ENCODE data around the gene ENTREP3. TPM values are rescaled to one million over a fixed set of nuclear protein-coding genes. Genes with fewer than 3 reads are reported as not detected.

The ENTREP3 gene
- total and polyA plus RNA-seq, 2 donors from 2014 or later, result 19.8 to 22.8 TPM

- FAIRE-seq (no peak), DNase-seq (peak in 1 of 5 donors; percentile 56)
- Histone ChIP-seq H3K4me1 (ENCODE audit: control insufficient read depth in 2 of 3, insufficient read depth in 2 of 3, low read depth in 1 of 3, low read length in 3 of 3) (no peaks in the 10 kb centered on the region), H3K9me3 (ENCODE audit: control insufficient read depth in 2 of 3, insufficient read depth in 1 of 3, low read length in 3 of 3) (no peaks in the 10 kb centered on the region), H3K4me3 (ENCODE audit: low read length in 3 of 3) (no peak overlapping the region), H3K27me3 (ENCODE audit: control insufficient read depth, insufficient read depth, low read length) (no peaks in the 10 kb centered on the region), H3K36me3 (ENCODE audit: control insufficient read depth in 2 of 3, insufficient read depth in 3 of 3, low read length in 3 of 3) (no peaks in the 10 kb centered on the region), H3K27ac (ENCODE audit: low read depth in 2 of 2, low read length in 2 of 2) (no peak overlapping the region), H3K9ac (ENCODE audit: low read length in 3 of 3) (no peak overlapping the region)
- TF ChIP-seq CTCF (IDR thresholded peaks at IDR 0.05; ENCODE audit: borderline replicate concordance, extremely low read depth, insufficient read depth), result no peak
- intact Hi-C loops (cut with DNase I), result no loop called here
These were observed 54.4 kb downstream of the ENTREP3 start for GRCh38 chr1:155200920-155201319.

- Histone ChIP-seq H3K9me3 (ENCODE audit: control insufficient read depth in 2 of 3, insufficient read depth in 1 of 3, low read length in 3 of 3) (no peaks in the 10 kb centered on the region), H3K36me3 (ENCODE audit: control insufficient read depth in 2 of 3, insufficient read depth in 3 of 3, low read length in 3 of 3) (no peaks in the 10 kb centered on the region), H3K9ac (ENCODE audit: low read length in 3 of 3) (no peak overlapping the region), H3K4me1 (ENCODE audit: control insufficient read depth in 2 of 3, insufficient read depth in 2 of 3, low read depth in 1 of 3, low read length in 3 of 3) (no peaks in the 10 kb centered on the region), H3K4me3 (ENCODE audit: low read length in 3 of 3) (no peak overlapping the region), H3K27me3 (ENCODE audit: control insufficient read depth, insufficient read depth, low read length) (no peaks in the 10 kb centered on the region), H3K27ac (ENCODE audit: low read depth in 2 of 2, low read length in 2 of 2) (no peak overlapping the region)
- FAIRE-seq, result no peak
- DNase-seq, result peak in 1 of 5 donors; percentile 22
- no peak for TF ChIP-seq CTCF (IDR thresholded peaks at IDR 0.05; ENCODE audit: borderline replicate concordance, extremely low read depth, insufficient read depth)
- intact Hi-C loops (cut with DNase I), result no loop called here
These were observed 55.5 kb downstream of the ENTREP3 start for GRCh38 chr1:155199792-155200191.

- no peaks in the 10 kb centered on the region for H3K27me3 ChIP-seq (ENCODE audit: control insufficient read depth, insufficient read depth, low read length)
- intact Hi-C loops (cut with DNase I), result no loop called here
- no peak for TF ChIP-seq CTCF (IDR thresholded peaks at IDR 0.05; ENCODE audit: borderline replicate concordance, extremely low read depth, insufficient read depth)
- DNase-seq (peak in 1 of 5 donors; percentile 18), FAIRE-seq (no peak)
- H3K36me3 ChIP-seq (ENCODE audit: control insufficient read depth in 2 of 3, insufficient read depth in 3 of 3, low read length in 3 of 3), result no peaks in the 10 kb centered on the region
- H3K4me1 ChIP-seq (ENCODE audit: control insufficient read depth in 2 of 3, insufficient read depth in 2 of 3, low read depth in 1 of 3, low read length in 3 of 3), result peaks cover 0 to 6% (median 0%) of the 10 kb centered on the region in 3 donors
- no peaks in the 10 kb centered on the region for H3K9me3 ChIP-seq (ENCODE audit: control insufficient read depth in 2 of 3, insufficient read depth in 1 of 3, low read length in 3 of 3)
- no peak overlapping the region for H3K9ac ChIP-seq (ENCODE audit: low read length in 3 of 3)
- no peak overlapping the region for H3K27ac ChIP-seq (ENCODE audit: low read depth in 2 of 2, low read length in 2 of 2)
- no peak overlapping the region for H3K4me3 ChIP-seq (ENCODE audit: low read length in 3 of 3)
These were observed 56.8 kb downstream of the ENTREP3 start for GRCh38 chr1:155198547-155198906.

- DNase-seq (peak in 1 of 5 donors; percentile 28), FAIRE-seq (no peak)
- Histone ChIP-seq H3K4me1 (ENCODE audit: control insufficient read depth in 2 of 3, insufficient read depth in 2 of 3, low read depth in 1 of 3, low read length in 3 of 3) (peaks cover 0 to 7% (median 0%) of the 10 kb centered on the region in 3 donors), H3K9ac (ENCODE audit: low read length in 3 of 3) (no peak overlapping the region), H3K27me3 (ENCODE audit: control insufficient read depth, insufficient read depth, low read length) (no peaks in the 10 kb centered on the region), H3K4me3 (ENCODE audit: low read length in 3 of 3) (no peak overlapping the region), H3K36me3 (ENCODE audit: control insufficient read depth in 2 of 3, insufficient read depth in 3 of 3, low read length in 3 of 3) (no peaks in the 10 kb centered on the region), H3K9me3 (ENCODE audit: control insufficient read depth in 2 of 3, insufficient read depth in 1 of 3, low read length in 3 of 3) (no peaks in the 10 kb centered on the region), H3K27ac (ENCODE audit: low read depth in 2 of 2, low read length in 2 of 2) (no peak overlapping the region)
- intact Hi-C loops (cut with DNase I), result no loop called here
- no peak for TF ChIP-seq CTCF (IDR thresholded peaks at IDR 0.05; ENCODE audit: borderline replicate concordance, extremely low read depth, insufficient read depth)
These were observed 57.3 kb downstream of the ENTREP3 start for GRCh38 chr1:155197901-155198546.

Data from kidney (tissue), 14 donors.